ENCODE measurements around the gene NF1. TPM values are rescaled to one million over a fixed set of nuclear protein-coding genes. Genes with fewer than 3 reads are reported as not detected.

Gene NF1
- total RNA-seq, 1 experiment from 2014 or later = 35.4 TPM

DNA sequence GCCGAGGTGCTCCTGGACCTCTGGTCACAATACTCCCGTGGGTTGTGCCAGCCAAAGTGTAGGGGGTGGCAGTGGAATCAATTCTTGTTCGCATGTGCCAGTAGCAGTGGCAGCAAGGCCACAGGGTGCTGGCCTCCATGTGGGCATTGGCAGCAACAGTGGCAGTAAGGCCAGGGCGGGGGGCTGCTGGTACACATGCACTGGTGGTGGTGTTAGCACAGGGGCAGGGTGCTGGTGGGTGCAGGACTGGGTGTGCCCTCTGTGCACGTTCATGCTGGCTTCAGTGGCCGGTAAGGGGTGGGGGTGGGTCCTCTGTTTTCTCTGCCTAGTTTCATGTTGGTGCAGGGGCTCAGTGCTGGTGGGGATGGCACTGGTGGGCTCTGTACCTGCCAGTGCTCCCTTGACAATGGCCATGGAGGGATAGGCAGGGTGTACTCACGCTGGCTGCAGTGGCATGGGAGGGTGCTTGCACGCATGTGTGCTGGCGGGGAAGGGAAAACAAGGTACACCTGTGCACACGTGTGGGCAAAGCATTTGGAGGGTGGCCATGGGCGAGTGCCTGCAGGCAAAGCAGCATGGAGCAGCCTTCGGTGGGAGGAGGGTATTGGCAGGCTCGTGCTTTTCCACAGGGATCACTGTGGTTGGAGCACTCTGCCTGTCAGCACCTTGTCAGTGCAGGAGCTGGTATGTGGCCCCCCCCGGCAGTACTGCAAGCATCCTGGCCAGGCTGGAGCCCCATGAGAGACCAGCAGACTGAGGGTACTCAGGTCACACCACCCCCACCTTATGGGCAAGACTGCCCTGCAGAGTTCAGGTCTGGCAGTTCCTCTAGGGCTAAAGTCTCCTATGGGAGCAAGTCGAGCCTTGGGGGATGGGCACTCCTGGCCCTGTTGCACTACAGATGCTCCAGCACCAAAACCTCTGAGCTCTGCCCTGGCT is 35.8 kb downstream of the NF1 start:
- TF ChIP-seq ELF4 (CRISPR knock-in tag; IDR thresholded peaks at IDR 0.05; ENCODE audit: low read depth) = no peak
- TF ChIP-seq SMAD4 (CRISPR knock-in tag; IDR thresholded peaks at IDR 0.05) = no peak
- TF ChIP-seq EMX1 (CRISPR knock-in tag; IDR thresholded peaks at IDR 0.05) = no peak
- TF ChIP-seq, protein P1, sequence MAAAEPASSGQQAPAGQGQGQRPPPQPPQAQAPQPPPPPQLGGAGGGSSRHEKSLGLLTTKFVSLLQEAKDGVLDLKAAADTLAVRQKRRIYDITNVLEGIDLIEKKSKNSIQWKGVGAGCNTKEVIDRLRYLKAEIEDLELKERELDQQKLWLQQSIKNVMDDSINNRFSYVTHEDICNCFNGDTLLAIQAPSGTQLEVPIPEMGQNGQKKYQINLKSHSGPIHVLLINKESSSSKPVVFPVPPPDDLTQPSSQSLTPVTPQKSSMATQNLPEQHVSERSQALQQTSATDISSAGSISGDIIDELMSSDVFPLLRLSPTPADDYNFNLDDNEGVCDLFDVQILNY (CRISPR knock-in tag; IDR thresholded peaks at IDR 0.05) = no peak
- TF ChIP-seq ZNF423 (CRISPR knock-in tag; IDR thresholded peaks at IDR 0.05) = no peak
- TF ChIP-seq NFYB (CRISPR knock-in tag; conservative IDR thresholded peaks at IDR 0.05; ENCODE audit: low read depth) = no peak
- TF ChIP-seq, protein P2, sequence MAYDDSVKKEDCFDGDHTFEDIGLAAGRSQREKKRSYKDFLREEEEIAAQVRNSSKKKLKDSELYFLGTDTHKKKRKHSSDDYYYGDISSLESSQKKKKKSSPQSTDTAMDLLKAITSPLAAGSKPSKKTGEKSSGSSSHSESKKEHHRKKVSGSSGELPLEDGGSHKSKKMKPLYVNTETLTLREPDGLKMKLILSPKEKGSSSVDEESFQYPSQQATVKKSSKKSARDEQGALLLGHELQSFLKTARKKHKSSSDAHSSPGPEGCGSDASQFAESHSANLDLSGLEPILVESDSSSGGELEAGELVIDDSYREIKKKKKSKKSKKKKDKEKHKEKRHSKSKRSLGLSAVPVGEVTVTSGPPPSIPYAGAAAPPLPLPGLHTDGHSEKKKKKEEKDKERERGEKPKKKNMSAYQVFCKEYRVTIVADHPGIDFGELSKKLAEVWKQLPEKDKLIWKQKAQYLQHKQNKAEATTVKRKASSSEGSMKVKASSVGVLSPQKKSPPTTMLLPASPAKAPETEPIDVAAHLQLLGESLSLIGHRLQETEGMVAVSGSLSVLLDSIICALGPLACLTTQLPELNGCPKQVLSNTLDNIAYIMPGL (CRISPR knock-in tag; IDR thresholded peaks at IDR 0.05) = no peak
- TF ChIP-seq OVOL2 (CRISPR knock-in tag; IDR thresholded peaks at IDR 0.05; ENCODE audit: borderline replicate concordance) = no peak
- no peak for TF ChIP-seq SOX15 (CRISPR knock-in tag; IDR thresholded peaks at IDR 0.05)
- TF ChIP-seq ZNF232 (CRISPR knock-in tag; IDR thresholded peaks at IDR 0.05) = no peak
- no peak for TF ChIP-seq NR2C2 (CRISPR knock-in tag; IDR thresholded peaks at IDR 0.05)
- TF ChIP-seq ZNF671 (CRISPR knock-in tag; IDR thresholded peaks at IDR 0.05) = no peak
- TF ChIP-seq IRF2 (CRISPR knock-in tag; IDR thresholded peaks at IDR 0.05; ENCODE audit: borderline replicate concordance, low read depth) = no peak
- TF ChIP-seq, protein P3, sequence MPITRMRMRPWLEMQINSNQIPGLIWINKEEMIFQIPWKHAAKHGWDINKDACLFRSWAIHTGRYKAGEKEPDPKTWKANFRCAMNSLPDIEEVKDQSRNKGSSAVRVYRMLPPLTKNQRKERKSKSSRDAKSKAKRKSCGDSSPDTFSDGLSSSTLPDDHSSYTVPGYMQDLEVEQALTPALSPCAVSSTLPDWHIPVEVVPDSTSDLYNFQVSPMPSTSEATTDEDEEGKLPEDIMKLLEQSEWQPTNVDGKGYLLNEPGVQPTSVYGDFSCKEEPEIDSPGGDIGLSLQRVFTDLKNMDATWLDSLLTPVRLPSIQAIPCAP (CRISPR knock-in tag; IDR thresholded peaks at IDR 0.05) = no peak
- TF ChIP-seq RORB (CRISPR knock-in tag; IDR thresholded peaks at IDR 0.05) = no peak
- no peak for TF ChIP-seq JUN (CRISPR knock-in tag; IDR thresholded peaks at IDR 0.05)
- no peak for TF ChIP-seq TEAD4 (CRISPR knock-in tag; IDR thresholded peaks at IDR 0.05)
- TF ChIP-seq, protein P4, sequence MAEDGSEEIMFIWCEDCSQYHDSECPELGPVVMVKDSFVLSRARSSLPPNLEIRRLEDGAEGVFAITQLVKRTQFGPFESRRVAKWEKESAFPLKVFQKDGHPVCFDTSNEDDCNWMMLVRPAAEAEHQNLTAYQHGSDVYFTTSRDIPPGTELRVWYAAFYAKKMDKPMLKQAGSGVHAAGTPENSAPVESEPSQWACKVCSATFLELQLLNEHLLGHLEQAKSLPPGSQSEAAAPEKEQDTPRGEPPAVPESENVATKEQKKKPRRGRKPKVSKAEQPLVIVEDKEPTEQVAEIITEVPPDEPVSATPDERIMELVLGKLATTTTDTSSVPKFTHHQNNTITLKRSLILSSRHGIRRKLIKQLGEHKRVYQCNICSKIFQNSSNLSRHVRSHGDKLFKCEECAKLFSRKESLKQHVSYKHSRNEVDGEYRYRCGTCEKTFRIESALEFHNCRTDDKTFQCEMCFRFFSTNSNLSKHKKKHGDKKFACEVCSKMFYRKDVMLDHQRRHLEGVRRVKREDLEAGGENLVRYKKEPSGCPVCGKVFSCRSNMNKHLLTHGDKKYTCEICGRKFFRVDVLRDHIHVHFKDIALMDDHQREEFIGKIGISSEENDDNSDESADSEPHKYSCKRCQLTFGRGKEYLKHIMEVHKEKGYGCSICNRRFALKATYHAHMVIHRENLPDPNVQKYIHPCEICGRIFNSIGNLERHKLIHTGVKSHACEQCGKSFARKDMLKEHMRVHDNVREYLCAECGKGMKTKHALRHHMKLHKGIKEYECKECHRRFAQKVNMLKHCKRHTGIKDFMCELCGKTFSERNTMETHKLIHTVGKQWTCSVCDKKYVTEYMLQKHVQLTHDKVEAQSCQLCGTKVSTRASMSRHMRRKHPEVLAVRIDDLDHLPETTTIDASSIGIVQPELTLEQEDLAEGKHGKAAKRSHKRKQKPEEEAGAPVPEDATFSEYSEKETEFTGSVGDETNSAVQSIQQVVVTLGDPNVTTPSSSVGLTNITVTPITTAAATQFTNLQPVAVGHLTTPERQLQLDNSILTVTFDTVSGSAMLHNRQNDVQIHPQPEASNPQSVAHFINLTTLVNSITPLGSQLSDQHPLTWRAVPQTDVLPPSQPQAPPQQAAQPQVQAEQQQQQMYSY (CRISPR knock-in tag; IDR thresholded peaks at IDR 0.05) = no peak
- TF ChIP-seq, protein P5, sequence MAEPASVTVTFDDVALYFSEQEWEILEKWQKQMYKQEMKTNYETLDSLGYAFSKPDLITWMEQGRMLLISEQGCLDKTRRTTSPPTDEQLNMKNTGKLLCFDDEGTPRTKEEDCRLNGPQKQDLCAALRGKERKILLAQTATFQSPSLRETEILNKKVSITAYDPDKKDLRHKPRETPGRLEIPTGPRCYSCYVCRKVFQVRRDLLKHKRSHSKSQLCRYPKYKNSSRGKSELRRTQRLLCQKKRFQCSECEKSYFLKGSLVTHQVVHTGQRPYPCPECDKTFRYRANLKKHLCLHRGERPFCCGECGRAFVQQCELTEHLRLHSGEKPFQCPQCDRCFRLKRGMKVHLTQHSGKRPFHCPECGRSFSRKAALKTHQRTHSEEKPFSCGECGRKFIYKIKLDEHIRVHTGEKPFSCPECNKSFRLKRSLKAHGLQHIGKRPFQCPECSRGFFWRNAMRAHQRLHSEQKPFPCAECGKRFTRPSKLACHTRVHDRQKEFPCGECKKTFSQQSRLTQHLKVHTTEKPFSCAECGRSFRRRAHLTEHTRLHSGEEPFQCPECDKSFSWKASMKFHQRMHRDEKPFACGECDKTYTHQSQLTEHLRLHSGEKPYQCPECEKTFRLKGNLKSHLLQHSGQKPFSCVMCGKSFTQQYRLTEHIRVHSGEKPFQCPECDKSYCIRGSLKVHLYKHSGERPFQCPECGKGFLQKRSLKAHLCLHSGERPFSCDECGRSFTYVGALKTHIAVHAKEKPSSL (CRISPR knock-in tag; conservative IDR thresholded peaks at IDR 0.05) = no peak
- H3K9me3 Mint-ChIP-seq = no peaks in the 10 kb centered on the region
- ATAC-seq (peak; percentile 56), DNase-seq (ENCODE audit: low spot score) (peak; percentile 25)
- peak overlapping the region; percentile 45; the same call in 1 of the 2 replicates for H3K27ac Mint-ChIP-seq
- ChIA-PET CTCF (interaction anchor here (0.6 kb wide), 1 partner anchor 21 kb away, joined by 3 read pairs; no protein-coding TSS in a partner anchor), POLR2A (interaction anchor here (0.6 kb wide), 1 partner anchor 448 kb away, joined by 3 read pairs; no protein-coding TSS in a partner anchor)
- no peak overlapping the region for H3K4me3 Mint-ChIP-seq
- no peaks in the 10 kb centered on the region for H3K27me3 Mint-ChIP-seq (ENCODE audit: low read depth)
- H3K36me3 Mint-ChIP-seq = no peaks in the 10 kb centered on the region
- peaks cover 23% of the 10 kb centered on the region for H3K4me1 Mint-ChIP-seq
